K562 (cell line): ENCODE measurements around the gene CD302. TPM values are rescaled to one million over a fixed set of nuclear protein-coding genes. Genes with fewer than 3 reads are reported as not detected.

Experiments used
- ATAC-seq: fragments of 200-7000 bp; cut with Tn5 transposase; 3 replicates; pipeline ENCODE4 v1.9.1; 2020; ENCODE audit warnings: moderate library complexity
- BruUV-seq: library from RNA; stranded (reverse); fragments of 400-500 nt; replicated peaks from 2 replicates; lab custom pipeline; 2021; lab: Mats Ljungman, UMichigan
- CTCF ChIA-PET: fragments of 300-600 bp; formaldehyde crosslinking; extraction: SDS; loops from one replicate; lab custom pipeline; 2021; ENCODE audit warnings: low intra/inter-chr PET ratio; lab: Yijun Ruan, JAX
- POLR2A ChIA-PET: fragments of 300-600, 350-650 bp; sonication (Branson Sonifier 250); formaldehyde crosslinking; extraction: SDS; loops from one replicate; lab custom pipeline; 2021; ENCODE audit warnings: antibody characterized with exemption, inconsistent platforms; lab: Yijun Ruan, JAX
- DNase-seq, 4 experiments: peaks; one replicate each; pipeline versions ENCODE4 v3.0.0 to v3.0.0-alpha.2; 2011 to 2018; ENCODE audit warnings: low spot score in 3 of 4, mixed read lengths in 3 of 4; ENCODE audit errors: extremely low read depth in 1 of 4
- FAIRE-seq: peaks from 2 replicates; lab custom pipeline; 2011; peaks lifted over from hg19 to GRCh38; lab: Jason Lieb, UNC
- H2AFZ ChIP-seq: 2 replicates; pipeline ENCODE4 v1.6.0; 2011; ENCODE audit warnings: low read depth, low read length, control low read depth, inconsistent platforms
- H3K27ac ChIP-seq: fragments of 200-600 bp; 3 replicates; pipeline ENCODE4 v1.8.0; 2011; ENCODE audit warnings: low read depth, mild to moderate bottlenecking, control low read depth, inconsistent platforms, low read length, moderate library complexity, mixed read lengths; ENCODE audit errors: extremely low read depth
- H3K27me3 ChIP-seq, 2 experiments: fragments of 300-600 bp in 1 of 2; 2 replicates in 1 of 2; 3 replicates in 1 of 2; pipeline versions ENCODE4 v1.6.0 to v1.8.0; 2011; ENCODE audit warnings: inconsistent platforms in 2 of 2, low read length in 2 of 2, mild to moderate bottlenecking in 1 of 2, mixed read lengths in 1 of 2, moderate library complexity in 1 of 2; ENCODE audit not compliant: control insufficient read depth in 2 of 2, insufficient read depth in 2 of 2
- H3K36me3 ChIP-seq: fragments of 300-600 bp; 3 replicates; pipeline ENCODE4 v1.8.0; 2011; ENCODE audit warnings: mild to moderate bottlenecking, low read length, inconsistent platforms; ENCODE audit not compliant: control insufficient read depth, insufficient read depth
- H3K4me1 ChIP-seq, 2 experiments: fragments of 200-600 bp in 1 of 2; replicated peaks in 1 of 2; 2 replicates in 1 of 2; 3 replicates in 1 of 2; pipeline versions ENCODE4 v1.5.1 to v1.8.0; 2011; ENCODE audit warnings: inconsistent platforms in 2 of 2, low read length in 2 of 2, mild to moderate bottlenecking in 1 of 2, mixed read lengths in 1 of 2, moderate library complexity in 1 of 2; ENCODE audit not compliant: control insufficient read depth in 2 of 2, insufficient read depth in 2 of 2
- H3K4me2 ChIP-seq: 2 replicates; pipeline ENCODE4 v1.6.1; 2011; ENCODE audit warnings: low read length, control low read depth, inconsistent platforms, mixed read lengths; ENCODE audit not compliant: insufficient read depth
- H3K4me3 ChIP-seq: fragments of 200-600 bp; sonication (generic), shearing (Covaris generic); 2 replicates; pipeline ENCODE4 v1.5.1; 2016; ENCODE audit warnings: control low read depth, inconsistent platforms
- H3K79me2 ChIP-seq: fragments of 200-600 bp; 3 replicates; pipeline ENCODE4 v1.8.0; 2011; ENCODE audit warnings: low read length, inconsistent platforms; ENCODE audit not compliant: control insufficient read depth, insufficient read depth
- H3K9ac ChIP-seq, 2 experiments: 2 replicates each; pipeline versions ENCODE4 v1.6.0 to v1.6.1; 2011; ENCODE audit warnings: low read depth in 2 of 2, low read length in 2 of 2, control low read depth in 1 of 2, inconsistent platforms in 1 of 2, mild to moderate bottlenecking in 1 of 2, mixed read lengths in 1 of 2; ENCODE audit not compliant: insufficient read depth in 1 of 2
- H3K9me1 ChIP-seq: one replicate; pipeline ENCODE4 v1.6.0; 2011; ENCODE audit warnings: inconsistent platforms, mild to moderate bottlenecking, low read length, moderate library complexity; ENCODE audit not compliant: control insufficient read depth, insufficient read depth
- H3K9me3 ChIP-seq: replicated peaks from 2 replicates; pipeline ENCODE4 v1.5.1; 2011; ENCODE audit warnings: low read depth, low read length, inconsistent platforms; ENCODE audit not compliant: control insufficient read depth, insufficient read depth
- H4K20me1 ChIP-seq: replicated peaks from 2 replicates; pipeline ENCODE4 v1.6.1; 2011; ENCODE audit warnings: low read length, inconsistent platforms, mixed read lengths; ENCODE audit not compliant: control insufficient read depth, insufficient read depth
- ARID1B ChIP-seq: fragments of 450-650 bp; IDR thresholded peaks from 2 replicates; pipeline ENCODE4 v1.6.1; 2016; ENCODE audit warnings: antibody characterized with exemption, mild to moderate bottlenecking, inconsistent platforms
- ARID4B ChIP-seq: sonication (generic); formaldehyde crosslinking; IDR thresholded peaks from 2 replicates; pipeline ENCODE4 v1.8.0; 2022; ENCODE audit warnings: mild to moderate bottlenecking, missing genetic modification reagents
- HDAC1 ChIP-seq, 2 experiments: fragments of 450-650 bp; IDR thresholded peaks; 2 replicates each; pipeline ENCODE4 v1.6.1; 2016 to 2017; ENCODE audit warnings: inconsistent platforms in 1 of 2, mild to moderate bottlenecking in 1 of 2, moderate library complexity in 1 of 2
- MYBL2 ChIP-seq, 2 experiments: fragments of 450-650 bp in 1 of 2; sonication (generic) in 1 of 2; formaldehyde crosslinking in 1 of 2; IDR thresholded peaks; 2 replicates each; pipeline versions ENCODE4 v1.6.1 to v1.8.1; 2017 to 2022; ENCODE audit warnings: borderline replicate concordance in 1 of 2, inconsistent platforms in 1 of 2, low read depth in 1 of 2, mild to moderate bottlenecking in 1 of 2, missing genetic modification reagents in 1 of 2, moderate library complexity in 1 of 2
- NFE2L1 ChIP-seq: fragments of 450-650 bp; IDR thresholded peaks from 2 replicates; pipeline ENCODE4 v1.6.1; 2016; ENCODE audit warnings: missing genetic modification characterization, low read depth, mild to moderate bottlenecking, missing compliant biosample characterization, moderate library complexity, borderline replicate concordance
- WGBS: fragments of 100-300 bp; shearing (Covaris generic); methylation state at CpG from one replicate; pipeline ENCODE4 v1.1.6; 2016; ENCODE audit warnings: low coverage, mixed read lengths; ENCODE audit not compliant: insufficient coverage; ENCODE audit errors: missing lambda C conversion rate; 5-methylcytosine and 5-hydroxymethylcytosine counted together
- in situ Hi-C: fragments of 300-500 bp; cut with MboI; formaldehyde crosslinking; loops from 4 replicates; pipeline ENCODE4 v1.15.0; 2018; ENCODE audit warnings: inconsistent platforms, mixed read lengths
- intact Hi-C: fragments of 100-400 bp; cut with micrococcal nuclease; formaldehyde crosslinking; loops from 2 replicates; pipeline ENCODE4 v1.14.2; 2022
- polyA plus RNA-seq, 8 experiments: library from polyadenylated mRNA; depleted of rRNA in 4 of 8; stranded (reverse) in 5 of 8; unstranded in 3 of 8; fragments of >200 nt; fragmentation: Nextera tagmentation in 2 of 8; fragmentation: Illumina TruSeq in 1 of 8; extraction: Ambion mirVana in 2 of 8; extraction: Trizol in 1 of 8; gene quantifications; 2 replicates each; pipeline versions ENCODE4 v1.2.1 to v1.2.3, GENCODE V29; 2011 to 2014; ENCODE audit warnings: inconsistent platforms in 1 of 8, missing spikeins in 1 of 8
- total RNA-seq, 7 experiments: library from RNA; depleted of rRNA in 6 of 7; stranded (reverse); fragments of >200 nt in 6 of 7; fragmentation: Illumina TruSeq in 2 of 7; extraction: Trizol in 2 of 7; gene quantifications; 2 replicates each; pipeline versions ENCODE4 v1.2.1 to v1.2.3, GENCODE V29; 2011 to 2021; ENCODE audit warnings: low replicate concordance in 1 of 7
- TF ChIP-seq, protein P1 (sequence below), 2 experiments: fragments of 200-800 bp in 1 of 2; sonication (Bioruptor generic) in 1 of 2; sonication (generic) in 1 of 2; formaldehyde crosslinking in 1 of 2; IDR thresholded peaks in 1 of 2; conservative IDR thresholded peaks in 1 of 2; 2 replicates each; pipeline versions ENCODE4 v1.5.0 to v1.6.1; 2016 to 2020; ENCODE audit warnings: missing compliant biosample characterization in 1 of 2, missing genetic modification characterization in 1 of 2, missing genetic modification reagents in 1 of 2

The CD302 gene
- total and polyA plus RNA-seq, 9 of the 15 experiments (the other 6 are each of a cell fraction or from before 2014, with no cell fraction given), result 0.03 to 0.07 (median 0.04) TPM; not detected in 5

GRCh38 chr2:159792599-159792998 lies 5.4 kb downstream of the CD302 start:
- CTCF ChIA-PET, result no interaction called here

GRCh38 chr2:159792036-159792435 lies 6.0 kb downstream of the CD302 start:
- ChIA-PET CTCF (interaction anchor here (0.8 kb wide), 1 partner anchor 16 kb away, joined by 5 read pairs; no protein-coding TSS in a partner anchor), POLR2A (interaction anchor here (0.8 kb wide), 1 partner anchor 12 kb away, joined by 3 read pairs; no protein-coding TSS in a partner anchor)
- intact Hi-C loops, result no loop called here
- Histone ChIP-seq H4K20me1 (no peaks in the 10 kb centered on the region), H3K27ac (no peak overlapping the region), H3K4me3 (no peak overlapping the region), H3K4me1 (no peaks in the 10 kb centered on the region), H2AFZ (no peak overlapping the region), H3K36me3 (no peaks in the 10 kb centered on the region), H3K9me3 (no peaks in the 10 kb centered on the region), H3K4me2 (no peak overlapping the region), H3K9ac (no peak overlapping the region), H3K27me3 (peaks cover 9 to 16% of the 10 kb centered on the region in 2 experiments), H3K79me2 (no peaks in the 10 kb centered on the region), H3K9me1 (no peaks in the 10 kb centered on the region)
- in situ Hi-C loops, result no loop called here
- DNase-seq (no peak), FAIRE-seq (no peak), ATAC-seq (no peak)
- BruUV-seq, result no TSS peak
- 7% methylated on average over 1 of the region's 1 CpG for WGBS
- TF ChIP-seq MYBL2 (IDR thresholded peaks at IDR 0.05; ENCODE audit: low read depth), result no peak
- TF ChIP-seq MYBL2 (CRISPR knock-in tag; IDR thresholded peaks at IDR 0.05; ENCODE audit: borderline replicate concordance), result no peak
- TF ChIP-seq ARID1B, result no peak
- TF ChIP-seq ARID4B (CRISPR knock-in tag), result no peak

More at GRCh38 chr2:159792599-159792998, 5.4 kb downstream of the CD302 start:
- WGBS, result 3% methylated on average over 4 of the region's 4 CpGs
- Histone ChIP-seq H3K9me1 (no peaks in the 10 kb centered on the region), H3K4me1 (peaks cover 0 to 2% of the 10 kb centered on the region in 2 experiments; a peak in 2 of 5 replicates), H3K27ac (no peak overlapping the region), H4K20me1 (no peaks in the 10 kb centered on the region), H3K9ac (no peak overlapping the region), H3K4me3 (no peak overlapping the region), H3K4me2 (no peak overlapping the region), H3K79me2 (no peaks in the 10 kb centered on the region), H3K27me3 (peaks cover 13 to 19% of the 10 kb centered on the region in 2 experiments), H3K36me3 (no peaks in the 10 kb centered on the region), H3K9me3 (no peaks in the 10 kb centered on the region), H2AFZ (no peak overlapping the region)
- POLR2A ChIA-PET, result no interaction called here
- TF ChIP-seq, protein P1, sequence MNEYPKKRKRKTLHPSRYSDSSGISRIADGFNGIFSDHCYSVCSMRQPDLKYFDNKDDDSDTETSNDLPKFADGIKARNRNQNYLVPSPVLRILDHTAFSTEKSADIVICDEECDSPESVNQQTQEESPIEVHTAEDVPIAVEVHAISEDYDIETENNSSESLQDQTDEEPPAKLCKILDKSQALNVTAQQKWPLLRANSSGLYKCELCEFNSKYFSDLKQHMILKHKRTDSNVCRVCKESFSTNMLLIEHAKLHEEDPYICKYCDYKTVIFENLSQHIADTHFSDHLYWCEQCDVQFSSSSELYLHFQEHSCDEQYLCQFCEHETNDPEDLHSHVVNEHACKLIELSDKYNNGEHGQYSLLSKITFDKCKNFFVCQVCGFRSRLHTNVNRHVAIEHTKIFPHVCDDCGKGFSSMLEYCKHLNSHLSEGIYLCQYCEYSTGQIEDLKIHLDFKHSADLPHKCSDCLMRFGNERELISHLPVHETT (CRISPR knock-in tag; conservative IDR thresholded peaks at IDR 0.05 in 1 of 2, IDR thresholded peaks at IDR 0.05 in 1 of 2), result no peak
- no peak for TF ChIP-seq HDAC1 (IDR thresholded peaks at IDR 0.05)
- no peak for TF ChIP-seq NFE2L1 (tag)
- intact Hi-C loops, result no loop called here
- FAIRE-seq (no peak), DNase-seq (no peak), ATAC-seq (no peak)
- no TSS peak for BruUV-seq
- in situ Hi-C loops, result no loop called here
